SK-N-SH treated with all-trans-retinoic acid at 6 μM for 48 hours (cell line): Measurements from ENCODE around the gene AFM.

Experiments
- ARNTL ChIP-seq: fragments of 450-650 bp; formaldehyde crosslinking; IDR thresholded peaks from 2 replicates; pipeline ENCODE4 v1.5.0; 2020; ENCODE audit warnings: low read depth, mild to moderate bottlenecking, moderate library complexity, borderline replicate concordance
- ESRRG ChIP-seq: fragments of 250-450 bp; sonication (Bioruptor Pico); IDR thresholded peaks from 2 replicates; pipeline ENCODE4 v1.6.1; 2021; ENCODE audit warnings: mild to moderate bottlenecking
- GLIS3 ChIP-seq: fragments of 250-450 bp; sonication (Bioruptor Pico); IDR thresholded peaks from 2 replicates; pipeline ENCODE4 v1.5.0; 2020; ENCODE audit warnings: mild to moderate bottlenecking, moderate library complexity
- ISL1 ChIP-seq: fragments of 250-450 bp; sonication (Bioruptor Pico); IDR thresholded peaks from 2 replicates; pipeline ENCODE4 v2.1.2; 2022; ENCODE audit warnings: mild to moderate bottlenecking, moderate library complexity
- PATZ1 ChIP-seq: fragments of 250-450 bp; sonication (Bioruptor Pico); IDR thresholded peaks from 2 replicates; pipeline ENCODE4 v1.8.0; 2020; ENCODE audit warnings: mild to moderate bottlenecking, moderate library complexity, borderline replicate concordance
- SNAI2 ChIP-seq: fragments of 250-450 bp; sonication (Bioruptor Pico); IDR thresholded peaks from 2 replicates; pipeline ENCODE4 v1.5.0; 2020; ENCODE audit warnings: mild to moderate bottlenecking, moderate library complexity
- TCF4 ChIP-seq: fragments of 250-450 bp; sonication (Bioruptor Pico); IDR thresholded peaks from 2 replicates; pipeline ENCODE4 v1.8.0; 2021; ENCODE audit warnings: mild to moderate bottlenecking, moderate library complexity, borderline replicate concordance
- TOX ChIP-seq: fragments of 250-450 bp; sonication (Bioruptor Pico); IDR thresholded peaks from 2 replicates; pipeline ENCODE4 v1.8.0; 2021; ENCODE audit warnings: mild to moderate bottlenecking, moderate library complexity, borderline replicate concordance
- TSHZ2 ChIP-seq: fragments of 250-450 bp; sonication (Bioruptor Pico); IDR thresholded peaks from 2 replicates; pipeline ENCODE4 v1.5.0; 2020; ENCODE audit warnings: mild to moderate bottlenecking, moderate library complexity
- ZFP3 ChIP-seq: fragments of 250-450 bp; sonication (Bioruptor Pico); IDR thresholded peaks from 2 replicates; pipeline ENCODE4 v1.5.0; 2020; ENCODE audit warnings: mild to moderate bottlenecking, moderate library complexity
- ZFP30 ChIP-seq: fragments of 450-650 bp; formaldehyde crosslinking; IDR thresholded peaks from 2 replicates; pipeline ENCODE4 v1.5.0; 2022; ENCODE audit warnings: mild to moderate bottlenecking, moderate library complexity
- ZNF70 ChIP-seq: fragments of 450-650 bp; formaldehyde crosslinking; IDR thresholded peaks from 2 replicates; pipeline ENCODE4 v1.5.0; 2020; ENCODE audit warnings: mild to moderate bottlenecking, moderate library complexity
- TF ChIP-seq, protein P1 (sequence below): fragments of 250-450 bp; sonication (Bioruptor Pico); IDR thresholded peaks from 2 replicates; pipeline ENCODE4 v1.5.1; 2020; ENCODE audit warnings: low read depth, mild to moderate bottlenecking, moderate library complexity

GRCh38 chr4:73452953-73453700, 28.4 kb upstream of the AFM start:
- TF ChIP-seq ZNF70 (CRISPR knock-in tag), result no peak
- no peak for TF ChIP-seq TSHZ2
- no peak for TF ChIP-seq SNAI2 (CRISPR knock-in tag)
- no peak for TF ChIP-seq PATZ1
- TF ChIP-seq ZFP3, result no peak
- no peak for TF ChIP-seq ISL1 (CRISPR knock-in tag)
- TF ChIP-seq GLIS3 (CRISPR knock-in tag), result no peak
- TF ChIP-seq TCF4 (CRISPR knock-in tag), result no peak
- no peak for TF ChIP-seq ARNTL (CRISPR knock-in tag)
- TF ChIP-seq TOX, result no peak
- TF ChIP-seq, protein P1, sequence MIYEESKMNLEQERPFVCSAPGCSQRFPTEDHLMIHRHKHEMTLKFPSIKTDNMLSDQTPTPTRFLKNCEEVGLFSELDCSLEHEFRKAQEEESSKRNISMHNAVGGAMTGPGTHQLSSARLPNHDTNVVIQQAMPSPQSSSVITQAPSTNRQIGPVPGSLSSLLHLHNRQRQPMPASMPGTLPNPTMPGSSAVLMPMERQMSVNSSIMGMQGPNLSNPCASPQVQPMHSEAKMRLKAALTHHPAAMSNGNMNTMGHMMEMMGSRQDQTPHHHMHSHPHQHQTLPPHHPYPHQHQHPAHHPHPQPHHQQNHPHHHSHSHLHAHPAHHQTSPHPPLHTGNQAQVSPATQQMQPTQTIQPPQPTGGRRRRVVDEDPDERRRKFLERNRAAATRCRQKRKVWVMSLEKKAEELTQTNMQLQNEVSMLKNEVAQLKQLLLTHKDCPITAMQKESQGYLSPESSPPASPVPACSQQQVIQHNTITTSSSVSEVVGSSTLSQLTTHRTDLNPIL (CRISPR knock-in tag), result no peak
- TF ChIP-seq ZFP30 (CRISPR knock-in tag), result no peak
- no peak for TF ChIP-seq ESRRG (CRISPR knock-in tag)
